ENCODE data around the gene RNF213.

- no peak for TF ChIP-seq GATA2 (IDR thresholded peaks at IDR 0.05; ENCODE audit: low read depth, low read length)
- no peak for TF ChIP-seq GATA3 (IDR thresholded peaks at IDR 0.05; ENCODE audit: low read depth, low read length)
Observed at GRCh38 chr17:80388175-80388574, 127.5 kb downstream of the RNF213 start.
